ENCODE measurements around the gene PPFIBP1.
"Not testable (repeated sequence)": the region's sequence is repeated elsewhere in the genome, so short reads cannot be mapped to it uniquely, and the experiment has no call there.

Gene PPFIBP1

DNA sequence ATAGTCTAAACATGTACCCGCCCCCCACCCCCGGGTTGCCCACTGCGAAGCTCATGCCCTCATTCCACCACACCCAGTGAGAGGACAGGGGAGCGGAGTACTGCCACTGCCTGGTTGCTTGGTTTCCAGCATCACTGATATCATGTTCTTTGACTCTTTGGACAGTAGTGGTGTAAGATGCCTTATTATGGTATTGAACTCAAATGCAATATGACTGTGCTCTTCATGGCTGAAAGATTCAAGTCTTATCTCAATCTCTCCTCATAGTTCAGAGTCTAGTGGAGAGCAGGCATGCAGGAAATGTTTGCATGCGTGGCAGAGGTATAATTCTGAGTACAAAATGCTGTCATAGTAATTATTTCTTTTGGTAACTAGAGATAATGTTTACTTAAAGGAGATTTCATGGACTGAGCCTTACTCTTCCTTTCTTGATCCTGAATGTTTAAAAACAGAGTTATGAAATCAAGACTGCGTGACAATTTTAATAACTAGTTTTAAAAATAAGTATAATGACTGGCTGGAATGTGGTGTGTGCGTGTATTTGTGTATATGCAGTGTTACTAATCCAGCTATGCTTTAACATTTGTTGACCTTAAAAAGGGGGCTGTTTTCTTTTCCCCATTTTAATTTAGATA, 116.7 kb downstream of the PPFIBP1 start:
- not testable (repeated sequence) for H3K27ac Mint-ChIP-seq, H3K27me3 Mint-ChIP-seq

GRCh38 chr12:27642361-27642760, 118.4 kb downstream of the PPFIBP1 start:
- not testable (repeated sequence) for DNase-seq; H3K4me3 Mint-ChIP-seq; H3K36me3 Mint-ChIP-seq (ENCODE audit: low read depth); H3K9me3 Mint-ChIP-seq; H3K27me3 Mint-ChIP-seq; H3K27ac Mint-ChIP-seq; H3K4me1 Mint-ChIP-seq (ENCODE audit: low read depth)

More for the DNA sequence above, 116.7 kb downstream of the PPFIBP1 start:
- H3K36me3 Mint-ChIP-seq (ENCODE audit: low read depth); H3K4me3 Mint-ChIP-seq; DNase-seq; H3K4me1 Mint-ChIP-seq (ENCODE audit: low read depth); H3K9me3 Mint-ChIP-seq: not testable (repeated sequence)

DNA sequence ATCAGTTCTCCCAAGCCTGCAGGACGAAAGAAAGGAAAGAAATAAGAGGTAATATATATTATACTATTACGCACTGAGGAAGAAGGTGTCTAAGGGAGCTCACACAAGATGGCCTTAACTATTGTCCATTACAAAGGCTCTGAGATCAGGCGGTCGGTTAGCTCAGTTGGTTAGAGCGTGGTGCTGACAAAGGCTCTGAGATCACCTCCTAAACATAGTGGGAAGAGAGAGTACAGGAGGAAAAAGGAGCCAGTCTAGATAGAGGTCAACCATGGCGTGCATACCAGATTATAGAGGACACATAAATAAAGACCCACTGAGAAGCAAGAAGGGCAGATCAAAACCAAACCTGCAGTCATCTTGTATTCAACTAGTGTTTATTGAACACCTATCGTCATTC, 118.9 kb downstream of the PPFIBP1 start:
- H3K36me3 Mint-ChIP-seq (ENCODE audit: low read depth); H3K9me3 Mint-ChIP-seq; H3K4me1 Mint-ChIP-seq (ENCODE audit: low read depth); DNase-seq; H3K27me3 Mint-ChIP-seq; H3K4me3 Mint-ChIP-seq; H3K27ac Mint-ChIP-seq: not testable (repeated sequence)

DNA sequence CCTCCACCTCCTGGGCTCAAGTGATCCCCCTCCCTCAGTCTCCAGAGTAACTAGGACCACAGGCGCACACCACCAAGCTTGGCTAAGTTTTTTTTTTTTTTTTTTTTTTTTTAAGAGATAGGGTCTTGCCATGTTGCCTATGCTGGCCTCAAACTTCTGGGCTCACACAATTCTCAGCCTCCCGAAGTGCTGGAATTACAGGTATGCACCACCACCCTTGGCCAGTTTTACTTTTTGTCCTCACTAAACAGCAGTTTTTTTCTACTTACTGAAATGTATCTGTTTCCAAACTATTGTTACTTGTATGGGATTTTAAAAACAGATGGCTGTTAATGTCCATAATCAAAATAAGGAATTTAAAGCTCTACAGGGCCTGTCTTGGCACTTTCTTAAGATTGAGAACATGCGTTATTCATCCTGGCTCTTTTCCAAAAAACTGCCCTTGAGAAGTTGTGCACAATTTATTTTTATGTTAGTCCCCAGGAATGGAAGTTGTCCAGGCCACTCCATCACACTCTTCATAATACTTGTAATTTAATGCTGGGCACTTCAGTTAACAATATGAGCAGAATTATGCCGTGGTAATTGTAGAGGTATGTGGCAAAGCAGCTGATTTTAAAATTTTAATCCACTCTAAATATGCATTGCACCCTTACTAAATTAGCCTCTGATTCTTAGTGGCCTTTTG, 120.3 kb downstream of the PPFIBP1 start:
- H3K27me3 Mint-ChIP-seq = no peaks in the 10 kb centered on the region
- no peak for DNase-seq
- no peak overlapping the region for H3K27ac Mint-ChIP-seq
- no peaks in the 10 kb centered on the region for H3K36me3 Mint-ChIP-seq (ENCODE audit: low read depth)
- no peaks in the 10 kb centered on the region for H3K9me3 Mint-ChIP-seq
- no peak overlapping the region for H3K4me3 Mint-ChIP-seq
- H3K4me1 Mint-ChIP-seq (ENCODE audit: low read depth) = no peaks in the 10 kb centered on the region

- H3K4me3 Mint-ChIP-seq = no peak overlapping the region
- no peaks in the 10 kb centered on the region for H3K36me3 Mint-ChIP-seq (ENCODE audit: low read depth)
- no peak for DNase-seq
- H3K9me3 Mint-ChIP-seq = no peaks in the 10 kb centered on the region
- no peak overlapping the region for H3K27ac Mint-ChIP-seq
- H3K27me3 Mint-ChIP-seq = no peaks in the 10 kb centered on the region
- H3K4me1 Mint-ChIP-seq (ENCODE audit: low read depth) = no peaks in the 10 kb centered on the region
Observed at GRCh38 chr12:27645671-27646070, 121.7 kb downstream of the PPFIBP1 start.

DNA sequence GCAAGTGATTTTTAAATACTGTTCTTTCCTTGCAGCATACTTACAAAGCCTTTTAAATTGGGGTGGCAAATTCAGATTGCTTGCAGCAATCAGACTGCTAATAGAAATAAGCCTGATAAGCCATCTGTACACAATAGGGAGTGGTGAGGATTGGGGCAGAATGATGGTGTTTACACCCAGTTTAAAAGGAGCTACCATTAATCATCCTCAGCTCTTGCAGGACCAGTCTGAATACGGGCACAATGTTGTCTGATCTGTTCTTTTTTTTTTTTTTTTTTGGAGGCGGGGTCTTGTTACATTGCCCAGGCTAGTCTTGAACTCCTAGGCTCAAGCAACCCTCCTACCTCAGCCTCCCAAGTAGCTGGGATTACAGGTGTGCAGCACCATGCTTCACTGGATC, 122.1 kb downstream of the PPFIBP1 start:
- DNase-seq = no peak
- no peaks in the 10 kb centered on the region for H3K9me3 Mint-ChIP-seq
- no peak overlapping the region for H3K27ac Mint-ChIP-seq
- H3K4me1 Mint-ChIP-seq (ENCODE audit: low read depth) = no peaks in the 10 kb centered on the region
- no peak overlapping the region for H3K4me3 Mint-ChIP-seq
- no peaks in the 10 kb centered on the region for H3K36me3 Mint-ChIP-seq (ENCODE audit: low read depth)
- no peaks in the 10 kb centered on the region for H3K27me3 Mint-ChIP-seq

GRCh38 chr12:27650011-27650410, 126.0 kb downstream of the PPFIBP1 start:
- no peaks in the 10 kb centered on the region for H3K9me3 Mint-ChIP-seq

DNA sequence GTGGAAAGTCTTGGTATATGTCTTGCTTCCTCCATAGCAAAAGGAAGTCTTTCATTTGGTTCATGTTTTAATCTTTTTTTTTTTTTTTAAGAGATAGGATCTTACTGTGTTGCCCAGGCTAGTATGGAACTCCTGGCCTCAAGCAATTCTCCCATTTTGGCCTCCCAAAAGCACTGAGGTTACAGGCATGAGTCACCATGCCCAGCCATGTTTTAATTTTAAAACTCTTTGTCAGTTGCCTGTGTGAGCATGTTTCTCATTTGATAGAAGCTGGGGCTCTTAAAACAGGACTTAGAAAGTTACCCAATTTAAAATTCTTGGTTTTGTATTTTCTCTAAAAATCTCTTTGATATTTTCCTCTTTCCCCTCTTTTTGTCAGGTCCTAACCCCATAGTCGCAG, 127.2 kb downstream of the PPFIBP1 start:
- Mint-ChIP-seq H3K27ac (no peak overlapping the region), H3K36me3 (ENCODE audit: low read depth) (no peaks in the 10 kb centered on the region), H3K27me3 (no peaks in the 10 kb centered on the region), H3K9me3 (no peaks in the 10 kb centered on the region), H3K4me3 (no peak overlapping the region), H3K4me1 (ENCODE audit: low read depth) (peaks cover 5% of the 10 kb centered on the region)
- no peak for DNase-seq

More at GRCh38 chr12:27650011-27650410, 126.0 kb downstream of the PPFIBP1 start:
- H3K4me3 Mint-ChIP-seq = no peak overlapping the region
- H3K27me3 Mint-ChIP-seq = no peaks in the 10 kb centered on the region
- H3K4me1 Mint-ChIP-seq (ENCODE audit: low read depth) = peaks cover 5% of the 10 kb centered on the region
- DNase-seq = no peak
- no peaks in the 10 kb centered on the region for H3K36me3 Mint-ChIP-seq (ENCODE audit: low read depth)
- no peak overlapping the region for H3K27ac Mint-ChIP-seq

GRCh38 chr12:27652174-27652763, 128.3 kb downstream of the PPFIBP1 start:
- Mint-ChIP-seq H3K4me3 (no peak overlapping the region), H3K9me3 (no peaks in the 10 kb centered on the region), H3K4me1 (ENCODE audit: low read depth) (peaks cover 5% of the 10 kb centered on the region), H3K36me3 (ENCODE audit: low read depth) (no peaks in the 10 kb centered on the region), H3K27me3 (no peaks in the 10 kb centered on the region), H3K27ac (no peak overlapping the region)
- DNase-seq = no peak

DNA sequence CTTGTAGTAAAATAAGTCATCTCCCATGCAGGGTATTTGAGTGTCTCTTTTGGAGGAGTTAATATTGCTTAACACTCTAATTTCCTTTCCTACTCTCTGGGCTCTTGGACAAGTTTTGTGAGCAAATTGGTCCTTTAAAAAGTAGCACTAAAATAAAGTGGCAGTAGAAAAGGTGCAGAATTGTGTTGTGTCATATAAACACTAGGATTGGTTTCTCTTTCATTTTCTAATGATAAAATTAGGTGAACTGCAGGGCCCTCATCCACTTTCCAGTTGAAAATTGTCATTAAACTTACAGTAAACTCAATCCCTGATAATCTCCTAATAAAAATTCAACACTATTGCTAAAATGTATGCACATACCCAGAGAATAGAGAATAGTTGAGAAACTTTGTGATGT, 129.7 kb downstream of the PPFIBP1 start:
- no peak for DNase-seq
- H3K36me3 Mint-ChIP-seq (ENCODE audit: low read depth) = no peaks in the 10 kb centered on the region
- H3K27me3 Mint-ChIP-seq = no peaks in the 10 kb centered on the region
- no peak overlapping the region for H3K27ac Mint-ChIP-seq
- no peaks in the 10 kb centered on the region for H3K9me3 Mint-ChIP-seq
- no peak overlapping the region for H3K4me3 Mint-ChIP-seq
- peaks cover 5% of the 10 kb centered on the region for H3K4me1 Mint-ChIP-seq (ENCODE audit: low read depth)

DNA sequence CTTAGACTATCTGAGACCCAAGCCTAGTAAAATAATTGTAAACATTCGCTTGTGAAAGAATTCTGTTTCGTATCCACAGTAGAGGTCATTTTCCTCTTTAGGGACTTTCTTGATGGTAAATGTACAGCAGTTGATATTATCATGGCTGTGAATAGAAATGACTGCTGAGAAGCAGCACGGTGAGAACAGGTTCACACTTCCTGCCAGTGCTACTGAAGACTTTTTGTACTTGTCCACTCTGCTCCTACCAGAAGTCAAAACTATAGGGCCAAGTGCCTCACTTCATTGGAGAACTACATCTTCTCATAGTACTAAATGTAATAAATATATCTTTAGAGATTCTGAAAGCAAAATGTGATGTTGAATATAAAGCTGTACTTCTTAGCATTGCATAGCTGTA, 131.5 kb downstream of the PPFIBP1 start:
- not testable (repeated sequence) for H3K4me1 Mint-ChIP-seq (ENCODE audit: low read depth); DNase-seq; H3K27me3 Mint-ChIP-seq; H3K27ac Mint-ChIP-seq; H3K9me3 Mint-ChIP-seq; H3K4me3 Mint-ChIP-seq; H3K36me3 Mint-ChIP-seq (ENCODE audit: low read depth)

DNA sequence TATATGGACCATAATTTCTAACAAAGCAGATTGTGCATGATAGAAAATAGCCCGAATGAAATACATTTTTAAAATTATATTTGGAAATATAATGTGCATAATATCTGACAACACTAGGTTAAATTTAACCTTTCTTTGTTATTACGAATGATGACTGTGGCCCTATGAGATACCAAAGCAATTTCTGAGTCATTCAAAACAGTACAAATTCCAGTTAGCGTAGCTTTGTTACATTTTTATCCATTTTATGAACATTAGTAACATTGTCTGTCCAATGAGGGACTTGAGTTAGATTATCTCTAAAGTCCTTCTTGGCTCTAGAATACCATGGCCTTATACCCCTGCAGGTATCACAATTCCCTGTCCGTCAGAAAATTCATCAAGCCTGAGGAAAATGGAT, 133.3 kb downstream of the PPFIBP1 start:
- Mint-ChIP-seq H3K4me3 (no peak overlapping the region), H3K36me3 (ENCODE audit: low read depth) (no peaks in the 10 kb centered on the region), H3K27me3 (no peaks in the 10 kb centered on the region)

DNA sequence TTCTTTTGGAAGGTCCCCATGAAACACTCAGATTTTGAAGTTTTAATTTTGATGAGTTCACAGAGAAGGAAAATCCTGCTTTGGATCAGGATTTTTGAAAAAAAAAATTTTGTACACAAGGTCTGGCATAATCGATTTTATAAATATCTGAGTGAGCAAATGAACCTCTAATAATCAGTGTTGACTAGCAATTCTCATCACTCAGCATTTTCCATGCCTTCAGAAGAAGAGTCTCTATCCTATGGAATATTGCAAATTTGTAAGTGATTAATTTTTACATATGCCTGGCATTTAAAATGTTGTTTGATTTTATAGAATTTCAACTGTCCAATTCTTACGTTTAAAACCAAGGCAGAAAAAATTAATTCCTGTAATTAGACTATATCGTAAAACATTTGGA, 141.7 kb downstream of the PPFIBP1 start:
- Mint-ChIP-seq H3K9me3 (no peaks in the 10 kb centered on the region), H3K4me1 (ENCODE audit: low read depth) (no peaks in the 10 kb centered on the region), H3K27me3 (no peaks in the 10 kb centered on the region), H3K27ac (no peak overlapping the region), H3K4me3 (no peak overlapping the region), H3K36me3 (ENCODE audit: low read depth) (peaks cover 3% of the 10 kb centered on the region)
- DNase-seq = no peak

More for the DNA sequence above, 133.3 kb downstream of the PPFIBP1 start:
- no peak for DNase-seq
- Mint-ChIP-seq H3K9me3 (no peaks in the 10 kb centered on the region), H3K4me1 (ENCODE audit: low read depth) (peaks cover 4% of the 10 kb centered on the region), H3K27ac (no peak overlapping the region)

- H3K4me1 Mint-ChIP-seq (ENCODE audit: low read depth) = no peaks in the 10 kb centered on the region
- peaks cover 3% of the 10 kb centered on the region for H3K36me3 Mint-ChIP-seq (ENCODE audit: low read depth)
- no peak overlapping the region for H3K4me3 Mint-ChIP-seq
- no peaks in the 10 kb centered on the region for H3K9me3 Mint-ChIP-seq
- no peak overlapping the region for H3K27ac Mint-ChIP-seq
- H3K27me3 Mint-ChIP-seq = no peaks in the 10 kb centered on the region
- no peak for DNase-seq
Observed at GRCh38 chr12:27666510-27666909, 142.5 kb downstream of the PPFIBP1 start.

DNA sequence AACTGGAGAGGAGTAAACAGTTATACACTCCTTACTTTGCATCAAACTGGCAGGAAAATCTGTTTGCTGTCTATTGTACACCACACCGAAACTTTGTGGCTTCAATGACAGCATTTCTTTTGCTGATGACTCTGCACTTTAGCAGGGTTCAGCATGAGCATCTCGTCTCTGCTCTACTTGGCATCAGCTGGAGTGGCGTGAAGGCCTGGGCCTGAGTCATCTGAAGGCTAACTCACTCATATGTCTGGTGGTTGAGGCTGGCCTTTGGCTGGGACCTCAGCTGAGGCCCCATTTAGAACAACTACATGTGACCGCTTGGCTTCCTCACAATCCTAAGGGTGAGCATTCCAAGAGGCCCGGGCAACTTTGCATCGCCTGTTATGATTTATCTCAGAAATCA, 143.5 kb downstream of the PPFIBP1 start:
- Mint-ChIP-seq H3K27me3 (no peaks in the 10 kb centered on the region), H3K36me3 (ENCODE audit: low read depth) (peaks cover 3% of the 10 kb centered on the region), H3K9me3 (no peaks in the 10 kb centered on the region), H3K27ac (no peak overlapping the region), H3K4me1 (ENCODE audit: low read depth) (no peaks in the 10 kb centered on the region), H3K4me3 (no peak overlapping the region)
- no peak for DNase-seq
